ENCODE results near the gene C10orf105.
A peak's percentile ranks its signal among the peaks of the same experiment; 100 is the strongest.

The C10orf105 gene

GRCh38 chr10:71719464-71720201, at the start of gene C10orf105:
Gene C10orf105, minus strand, starts transcription at chr10:71719778. Its CDS starts 3,441 bp downstream, at chr10:71716337.
- DNase-seq = no peak

- DNase-seq = no peak
These were observed 48.0 kb upstream of the C10orf105 start for GRCh38 chr10:71767420-71768035.

GRCh38 chr10:71766717-71767419, 47.3 kb upstream of the C10orf105 start:
- DNase-seq = no peak

GRCh38 chr10:71765906-71766716, 46.5 kb upstream of the C10orf105 start:
- no peak for DNase-seq

- DNase-seq = no peak
These were observed 45.8 kb upstream of the C10orf105 start for GRCh38 chr10:71765176-71765904.

- DNase-seq = no peak
These were observed 44.0 kb upstream of the C10orf105 start for GRCh38 chr10:71763352-71764127.

- no peak for DNase-seq
These were observed 42.7 kb upstream of the C10orf105 start for GRCh38 chr10:71762324-71762723.

- DNase-seq = no peak
These were observed 42.0 kb upstream of the C10orf105 start for GRCh38 chr10:71761541-71762113.

- DNase-seq = peak; percentile 72
These were observed 41.5 kb upstream of the C10orf105 start for GRCh38 chr10:71761105-71761511.

GRCh38 chr10:71757399-71757922, 37.9 kb upstream of the C10orf105 start:
- peak; percentile 58 for DNase-seq

GRCh38 chr10:71756311-71757191, 37.0 kb upstream of the C10orf105 start:
- DNase-seq = peak; percentile 49

- no peak for DNase-seq
These were observed 35.8 kb upstream of the C10orf105 start for GRCh38 chr10:71755179-71755879.

- no peak for DNase-seq
These were observed 35.0 kb upstream of the C10orf105 start for GRCh38 chr10:71754562-71754961.

- DNase-seq = no peak
These were observed 34.5 kb upstream of the C10orf105 start for GRCh38 chr10:71753960-71754505.

- DNase-seq = no peak
These were observed 33.7 kb upstream of the C10orf105 start for GRCh38 chr10:71753091-71753959.

- peak; percentile 59 for DNase-seq
These were observed 33.0 kb upstream of the C10orf105 start for GRCh38 chr10:71752391-71753090.

All from CD4-positive, alpha-beta T cell treated with Interleukin-6 for 4 hours (primary cell).